IMR-90 (cell line): Measurements from ENCODE around the gene SLC5A11. TPM values are rescaled to one million over a fixed set of nuclear protein-coding genes. Genes with fewer than 3 reads are reported as not detected.

Experiments used
- ATAC-seq: fragments of 200-7000 bp; cut with Tn5 transposase; 2 replicates; pipeline ENCODE4 v1.9.1; 2020; ENCODE audit warnings: low read depth, mild to moderate bottlenecking, moderate library complexity
- BruUV-seq: library from RNA; stranded (reverse); fragments of 400-500 nt; replicated peaks from 2 replicates; lab custom pipeline; 2021; lab: Mats Ljungman, UMichigan
- CTCF ChIA-PET: fragments of 300-600 bp; formaldehyde crosslinking; extraction: SDS; loops from one replicate; lab custom pipeline; 2021; ENCODE audit warnings: antibody characterized with exemption; lab: Yijun Ruan, JAX
- POLR2A ChIA-PET: fragments of 300-600 bp; sonication (Branson Sonifier 250); formaldehyde crosslinking; loops from one replicate; lab custom pipeline; 2022; ENCODE audit warnings: antibody characterized with exemption; ENCODE audit not compliant: unreplicated experiment; lab: Charles Lee
- DNase-seq: peaks from one replicate; pipeline ENCODE4 v3.0.0; 2013
- H2AFZ ChIP-seq: replicated peaks from 2 replicates; pipeline ENCODE3; 2013; ENCODE audit warnings: low read length, mild to moderate bottlenecking; ENCODE audit not compliant: poor library complexity
- H2AK5ac ChIP-seq: 2 replicates; pipeline ENCODE4 v1.6.1; 2013; ENCODE audit warnings: low read depth, low read length, inconsistent platforms
- H2AK9ac ChIP-seq: replicated peaks from 2 replicates; pipeline ENCODE3; 2013; ENCODE audit warnings: mild to moderate bottlenecking, low read depth, low read length, moderate library complexity; ENCODE audit not compliant: poor library complexity
- H2BK120ac ChIP-seq: 2 replicates; pipeline ENCODE4 v1.6.1; 2013; ENCODE audit warnings: low read depth, low read length, inconsistent platforms
- H2BK15ac ChIP-seq: 3 replicates; pipeline ENCODE4 v1.6.1; 2013; ENCODE audit warnings: low read depth, low read length, inconsistent platforms
- H2BK20ac ChIP-seq: 2 replicates; pipeline ENCODE4 v1.6.1; 2013; ENCODE audit warnings: low read depth, mild to moderate bottlenecking, inconsistent platforms, low read length, moderate library complexity
- H2BK5ac ChIP-seq: 2 replicates; pipeline ENCODE4 v1.6.1; 2013; ENCODE audit warnings: mild to moderate bottlenecking, low read depth, low read length, inconsistent platforms; ENCODE audit not compliant: poor library complexity, severe bottlenecking
- H3K14ac ChIP-seq: replicated peaks from 2 replicates; pipeline ENCODE4 v1.6.1; 2013; ENCODE audit warnings: low read depth, low read length, inconsistent platforms
- H3K18ac ChIP-seq: 2 replicates; pipeline ENCODE4 v1.6.1; 2013; ENCODE audit warnings: low read depth, low read length, control low read depth
- H3K23ac ChIP-seq: 2 replicates; pipeline ENCODE4 v1.6.1; 2013; ENCODE audit warnings: low read depth, low read length, inconsistent platforms
- H3K27ac ChIP-seq: 2 replicates; pipeline ENCODE4 v1.5.1; 2013; ENCODE audit warnings: mild to moderate bottlenecking, control low read depth, low read length; ENCODE audit not compliant: insufficient read depth
- H3K27me3 ChIP-seq: 2 replicates; pipeline ENCODE4 v1.6.1; 2013; ENCODE audit warnings: low read length; ENCODE audit not compliant: control insufficient read depth, insufficient read depth
- H3K36me3 ChIP-seq: 2 replicates; pipeline ENCODE4 v1.6.1; 2013; ENCODE audit warnings: low read length, mixed read lengths; ENCODE audit not compliant: control insufficient read depth, insufficient read depth
- H3K4ac ChIP-seq: 2 replicates; pipeline ENCODE4 v1.6.1; 2013; ENCODE audit warnings: low read depth, low read length, inconsistent platforms
- H3K4me1 ChIP-seq: 2 replicates; pipeline ENCODE4 v1.6.1; 2013; ENCODE audit warnings: low read length, mixed read lengths; ENCODE audit not compliant: control insufficient read depth, insufficient read depth
- H3K4me2 ChIP-seq: 2 replicates; pipeline ENCODE4 v1.6.1; 2013; ENCODE audit warnings: low read depth, mild to moderate bottlenecking, control low read depth, low read length, moderate library complexity
- H3K4me3 ChIP-seq: 2 replicates; pipeline ENCODE4 v1.5.1; 2013; ENCODE audit warnings: low read depth, mild to moderate bottlenecking, control low read depth, low read length, moderate library complexity; ENCODE audit not compliant: insufficient read depth
- H3K56ac ChIP-seq: 2 replicates; pipeline ENCODE4 v1.6.1; 2013; ENCODE audit warnings: low read length, inconsistent platforms; ENCODE audit not compliant: insufficient read depth; ENCODE audit errors: extremely low read depth
- H3K79me1 ChIP-seq, 2 experiments: 2 replicates each; pipeline ENCODE4 v1.6.1; 2013; ENCODE audit warnings: low read length in 2 of 2, inconsistent platforms in 1 of 2, low read depth in 1 of 2
- H3K9ac ChIP-seq: 2 replicates; pipeline ENCODE4 v1.6.1; 2013; ENCODE audit warnings: low read depth, low read length, control low read depth
- H3K9me1 ChIP-seq: 2 replicates; pipeline ENCODE4 v1.6.1; 2013; ENCODE audit warnings: low read length, inconsistent platforms; ENCODE audit not compliant: insufficient read depth
- H3K9me3 ChIP-seq: 2 replicates; pipeline ENCODE4 v1.6.1; 2013; ENCODE audit warnings: low read length; ENCODE audit not compliant: control insufficient read depth, insufficient read depth
- H4K20me1 ChIP-seq: 2 replicates; pipeline ENCODE4 v1.6.1; 2013; ENCODE audit warnings: low read length, inconsistent platforms; ENCODE audit not compliant: insufficient read depth
- H4K5ac ChIP-seq: 2 replicates; pipeline ENCODE4 v1.6.1; 2013; ENCODE audit warnings: mild to moderate bottlenecking, low read depth, low read length, control low read depth
- H4K8ac ChIP-seq, 2 experiments: 2 replicates each; pipeline ENCODE4 v1.6.1; 2013; ENCODE audit warnings: low read depth in 2 of 2, low read length in 2 of 2, control low read depth in 1 of 2, inconsistent platforms in 1 of 2
- H4K91ac ChIP-seq: 2 replicates; pipeline ENCODE4 v1.6.1; 2013; ENCODE audit warnings: low read depth, low read length, inconsistent platforms; ENCODE audit not compliant: insufficient read depth
- CEBPB ChIP-seq: IDR thresholded peaks from 2 replicates; pipeline ENCODE4 v1.6.1; 2012; ENCODE audit warnings: low read depth, low read length, improper control_type of control experiment
- CHD1 ChIP-seq: IDR thresholded peaks from 2 replicates; pipeline ENCODE4 v1.6.1; 2012; ENCODE audit warnings: low read depth, low read length, improper control_type of control experiment
- ELK1 ChIP-seq: fragments of 150-350 bp; IDR thresholded peaks from 2 replicates; pipeline ENCODE4 v1.6.1; 2016; ENCODE audit warnings: low read depth, mild to moderate bottlenecking, low read length, moderate library complexity, borderline replicate concordance
- FOS ChIP-seq: fragments of 150-350 bp; IDR thresholded peaks from 2 replicates; pipeline ENCODE4 v1.6.1; 2016; ENCODE audit warnings: low read depth, low read length
- MAFK ChIP-seq: IDR thresholded peaks from 2 replicates; pipeline ENCODE4 v1.6.1; 2012; ENCODE audit warnings: low read depth, low read length, improper control_type of control experiment
- MAZ ChIP-seq: IDR thresholded peaks from 2 replicates; pipeline ENCODE4 v1.6.1; 2012; ENCODE audit warnings: low read depth, mild to moderate bottlenecking, low read length, improper control_type of control experiment, moderate library complexity, borderline replicate concordance
- MXI1 ChIP-seq: IDR thresholded peaks from 2 replicates; pipeline ENCODE4 v1.6.1; 2012; ENCODE audit warnings: low read depth, mild to moderate bottlenecking, low read length, moderate library complexity, borderline replicate concordance
- NFE2L2 ChIP-seq: fragments of 150-350 bp; IDR thresholded peaks from 2 replicates; pipeline ENCODE4 v1.6.1; 2016; ENCODE audit warnings: low read depth, mild to moderate bottlenecking, low read length
- POLR2A ChIP-seq: IDR thresholded peaks from 2 replicates; pipeline ENCODE4 v1.6.1; 2012; ENCODE audit warnings: mild to moderate bottlenecking, low read depth, low read length
- RAD21 ChIP-seq: IDR thresholded peaks from 2 replicates; pipeline ENCODE4 v1.6.1; 2012; ENCODE audit warnings: low read length, improper control_type of control experiment
- RFX5 ChIP-seq: IDR thresholded peaks from 2 replicates; pipeline ENCODE4 v1.8.0; 2012; ENCODE audit warnings: low read depth, mild to moderate bottlenecking, low read length, moderate library complexity
- SMC3 ChIP-seq: fragments of 150-350 bp; IDR thresholded peaks from 2 replicates; pipeline ENCODE4 v1.6.1; 2016; ENCODE audit warnings: low read depth, mild to moderate bottlenecking, antibody characterized with exemption, low read length, moderate library complexity
- USF2 ChIP-seq: fragments of 150-350 bp; IDR thresholded peaks from 2 replicates; pipeline ENCODE4 v1.6.1; 2017; ENCODE audit warnings: mild to moderate bottlenecking, antibody characterized with exemption, low read length, low read depth
- WGBS, 2 experiments: methylation state at CpG; one replicate each; pipeline versions ENCODE4 v1.1.5 to v1.1.7; 2013; ENCODE audit warnings: missing lambda C conversion rate in 2 of 2; ENCODE audit not compliant: insufficient read length in 1 of 2; ENCODE audit errors: extremely low coverage in 2 of 2; 5-methylcytosine and 5-hydroxymethylcytosine counted together
- dilution Hi-C: fragments of 300-500 bp; cut with HindIII; formaldehyde crosslinking; loops from one replicate; pipeline ENCODE4 v1.14.3; 2018; ENCODE audit warnings: low sequenced_read_pairs; ENCODE audit not compliant: unreplicated experiment
- in situ Hi-C: fragments of 300-500 bp; cut with MboI; formaldehyde crosslinking; loops from 3 replicates; pipeline ENCODE4 v1.14.3; 2019; ENCODE audit warnings: low sequenced_read_pairs, inconsistent platforms, mixed read lengths
- intact Hi-C: fragments of 100-400 bp; cut with micrococcal nuclease; formaldehyde crosslinking; loops from 2 replicates; pipeline ENCODE4 v1.10.0; 2022
- polyA plus RNA-seq, 3 experiments: library from polyadenylated mRNA; depleted of rRNA; stranded (reverse); fragments of >200 nt; gene quantifications; 2 replicates each; pipeline ENCODE4 v1.2.3, GENCODE V29; 2012; ENCODE audit warnings: low replicate concordance in 1 of 3
- total RNA-seq: library from RNA; depleted of rRNA; stranded (reverse); fragments of >200 nt; gene quantifications from 2 replicates; pipeline ENCODE4 v1.2.3, GENCODE V29; 2012

The SLC5A11 gene
- total and polyA plus RNA-seq, 2 of the 4 experiments (the other 2 are of a cell fraction) = under 0.01 TPM; not detected in 1

- Histone ChIP-seq H2BK5ac (no peak overlapping the region), H3K36me3 (peaks cover 19% of the 10 kb centered on the region), H4K20me1 (no peaks in the 10 kb centered on the region), H3K56ac (no peak overlapping the region), H4K5ac (no peak overlapping the region), H3K79me1 (no peaks in the 10 kb centered on the region), H4K8ac (no peak overlapping the region), H3K9ac (no peak overlapping the region), H2BK120ac (no peak overlapping the region), H2BK15ac (no peak overlapping the region), H3K27me3 (no peaks in the 10 kb centered on the region), H3K27ac (no peak overlapping the region), H3K4ac (no peak overlapping the region), H3K9me3 (no peaks in the 10 kb centered on the region), H3K18ac (no peak overlapping the region), H3K9me1 (no peaks in the 10 kb centered on the region; the same call in 1 of the 2 replicates), H3K4me1 (no peaks in the 10 kb centered on the region; the same call in 1 of the 2 replicates), H3K4me2 (no peak overlapping the region), H2AK9ac (no peak overlapping the region), H4K91ac (no peak overlapping the region), H2AFZ (no peak overlapping the region), H3K23ac (no peak overlapping the region), H2AK5ac (no peak overlapping the region), H3K4me3 (no peak overlapping the region), H3K14ac (no peak overlapping the region), H2BK20ac (no peak overlapping the region)
- ChIA-PET CTCF (no interaction called here), POLR2A (no interaction called here)
- ATAC-seq = no peak
- no peak for DNase-seq
- BruUV-seq = no TSS peak
- dilution Hi-C loops = no loop called here
- in situ Hi-C loops = no loop called here
- intact Hi-C loops = no loop called here
- no CpG with 5 or more reads among the region's 5 CpGs for WGBS, 2 experiments
- TF ChIP-seq POLR2A (no peak), MXI1 (no peak), MAFK (no peak), MAZ (no peak), RFX5 (no peak), FOS (no peak), ELK1 (no peak), USF2 (no peak), CEBPB (no peak), SMC3 (no peak), RAD21 (no peak), NFE2L2 (no peak), CHD1 (no peak)
These were observed 16.6 kb upstream of the SLC5A11 start for GRCh38 chr16:24829153-24829552.
